K562 (cell line): Measurements from ENCODE around the gene AP1S3. TPM values are rescaled to one million over a fixed set of nuclear protein-coding genes. Genes with fewer than 3 reads are reported as not detected.

Source experiments
- CTBP1 ChIP-seq: fragments of 450-650 bp; IDR thresholded peaks from 2 replicates; pipeline ENCODE4 v1.6.1; 2016; ENCODE audit warnings: borderline replicate concordance
- DEAF1 ChIP-seq: fragments of 450-650 bp; formaldehyde crosslinking; IDR thresholded peaks from 2 replicates; pipeline ENCODE4 v1.4.0; 2020; ENCODE audit warnings: mild to moderate bottlenecking, moderate library complexity
- IRF1 ChIP-seq: sonication (generic); formaldehyde crosslinking; IDR thresholded peaks from 2 replicates; pipeline ENCODE4 v1.8.0; 2022; ENCODE audit warnings: missing genetic modification reagents, mild to moderate bottlenecking, borderline replicate concordance
- MNT ChIP-seq, 2 experiments: fragments of 450-650 bp; conservative IDR thresholded peaks; 2 replicates each; pipeline ENCODE4 v1.6.1; 2017; ENCODE audit warnings: mild to moderate bottlenecking in 2 of 2, moderate library complexity in 2 of 2
- REST ChIP-seq, 2 experiments: fragments of 450-650 bp; formaldehyde crosslinking in 1 of 2; IDR thresholded peaks; 2 replicates each; pipeline versions ENCODE4 v1.4.0 to v1.6.1; 2014 to 2020; ENCODE audit warnings: mild to moderate bottlenecking in 2 of 2, borderline replicate concordance in 1 of 2, low read depth in 1 of 2
- SPI1 ChIP-seq: IDR thresholded peaks from 2 replicates; pipeline ENCODE4 v1.6.1; 2011; ENCODE audit warnings: low read depth, low read length, control low read depth, borderline replicate concordance
- SRSF7 ChIP-seq: fragments of 200-400 bp; formaldehyde crosslinking; optimal IDR thresholded peaks from 2 replicates; pipeline ENCODE3; 2017; ENCODE audit warnings: mild to moderate bottlenecking, low read depth, low read length
- ZNF134 ChIP-seq: fragments of 250-450 bp; sonication (Bioruptor Pico); conservative IDR thresholded peaks from 2 replicates; pipeline ENCODE4 v1.4.0; 2020
- ZNF384 ChIP-seq: IDR thresholded peaks from 2 replicates; pipeline ENCODE4 v1.6.1; 2012; ENCODE audit warnings: low read depth, low read length, improper control_type of control experiment
- ZNF444 ChIP-seq: fragments of 250-450 bp; sonication (Bioruptor Pico); IDR thresholded peaks from 2 replicates; pipeline ENCODE4 v1.4.0; 2020; ENCODE audit warnings: mild to moderate bottlenecking, moderate library complexity
- ZNF512 ChIP-seq: IDR thresholded peaks from 2 replicates; pipeline ENCODE4 v1.6.1; 2016; ENCODE audit warnings: missing genetic modification characterization, missing compliant biosample characterization
- polyA plus RNA-seq, 8 experiments: library from polyadenylated mRNA; depleted of rRNA in 4 of 8; stranded (reverse) in 5 of 8; unstranded in 3 of 8; fragments of >200 nt; fragmentation: Nextera tagmentation in 2 of 8; fragmentation: Illumina TruSeq in 1 of 8; extraction: Ambion mirVana in 2 of 8; extraction: Trizol in 1 of 8; gene quantifications; 2 replicates each; pipeline versions ENCODE4 v1.2.1 to v1.2.3, GENCODE V29; 2011 to 2014; ENCODE audit warnings: inconsistent platforms in 1 of 8, missing spikeins in 1 of 8
- total RNA-seq, 7 experiments: library from RNA; depleted of rRNA in 6 of 7; stranded (reverse); fragments of >200 nt in 6 of 7; fragmentation: Illumina TruSeq in 2 of 7; extraction: Trizol in 2 of 7; gene quantifications; 2 replicates each; pipeline versions ENCODE4 v1.2.1 to v1.2.3, GENCODE V29; 2011 to 2021; ENCODE audit warnings: low replicate concordance in 1 of 7

The AP1S3 gene
- total and polyA plus RNA-seq, 9 of the 15 experiments (the other 6 are each of a cell fraction or from before 2014, with no cell fraction given), result 0.50 to 3.8 (median 2.1) TPM

GRCh38 chr2:223797811-223798721 lies 39.3 kb downstream of the AP1S3 start (continued):
- TF ChIP-seq MNT (conservative IDR thresholded peaks at IDR 0.05) (no peak), CTBP1 (no peak), IRF1 (CRISPR knock-in tag) (no peak), DEAF1 (peak; percentile 47; the same call in 1 of the 2 replicates), ZNF444 (CRISPR knock-in tag) (no peak), SRSF7 (no peak), REST (IDR thresholded peaks at IDR 0.05; ENCODE audit: borderline replicate concordance) (peak; percentile 52; the same call in 1 of the 2 replicates), REST (CRISPR knock-in tag; IDR thresholded peaks at IDR 0.05; ENCODE audit: low read depth) (no peak), ZNF384 (no peak), ZNF134 (no peak), SPI1 (0 out of 2 replicates have a peak, but pooled peaks have one; percentile 19), ZNF512 (tag) (no peak)
